Activated naive CD4-positive, alpha-beta T cell treated with anti-CD3 and anti-CD28 coated beads for 36 hours (primary cell): Measurements from ENCODE around the gene KMT2C. TPM values are rescaled to one million over a fixed set of nuclear protein-coding genes. Genes with fewer than 3 reads are reported as not detected.
"Not testable (repeated sequence)": the region's sequence is repeated elsewhere in the genome, so short reads cannot be mapped to it uniquely, and the experiment has no call there.

Experiments
- CTCF ChIA-PET: fragments of 350-600 bp; sonication (Branson Sonifier 250); formaldehyde crosslinking; loops from one replicate; lab custom pipeline; 2021; ENCODE audit warnings: antibody characterized with exemption; lab: Charles Lee
- DNase-seq: peaks from one replicate; pipeline ENCODE4 v3.0.0-alpha.2; 2020
- H3K27ac Mint-ChIP-seq: one replicate; pipeline ENCODE4 v1.8.0; 2021; ENCODE audit warnings: mild to moderate bottlenecking, mixed read lengths
- H3K27me3 Mint-ChIP-seq: one replicate; pipeline ENCODE4 v1.8.0; 2021; ENCODE audit warnings: low read depth, mixed read lengths
- H3K36me3 Mint-ChIP-seq: one replicate; pipeline ENCODE4 v1.8.0; 2021; ENCODE audit warnings: low read depth, mixed read lengths
- H3K4me1 Mint-ChIP-seq: one replicate; pipeline ENCODE4 v1.8.0; 2021; ENCODE audit warnings: low read depth, mixed read lengths
- H3K4me3 Mint-ChIP-seq: one replicate; pipeline ENCODE4 v1.8.0; 2021; ENCODE audit warnings: mild to moderate bottlenecking, moderate library complexity, mixed read lengths
- H3K9me3 Mint-ChIP-seq: one replicate; pipeline ENCODE4 v1.8.0; 2021; ENCODE audit warnings: mixed read lengths
- intact Hi-C: fragments of 100-400 bp; cut with micrococcal nuclease; formaldehyde crosslinking; loops from one replicate; pipeline ENCODE4 v1.15.1; 2023
- total RNA-seq, 2 experiments: library from RNA; stranded (reverse); gene quantifications; one replicate each; pipeline ENCODE4 v1.2.3, GENCODE V29; 2021

KMT2C gene
- total RNA-seq, 2 experiments from 2014 or later = 33.8 to 36.1 TPM

DNA sequence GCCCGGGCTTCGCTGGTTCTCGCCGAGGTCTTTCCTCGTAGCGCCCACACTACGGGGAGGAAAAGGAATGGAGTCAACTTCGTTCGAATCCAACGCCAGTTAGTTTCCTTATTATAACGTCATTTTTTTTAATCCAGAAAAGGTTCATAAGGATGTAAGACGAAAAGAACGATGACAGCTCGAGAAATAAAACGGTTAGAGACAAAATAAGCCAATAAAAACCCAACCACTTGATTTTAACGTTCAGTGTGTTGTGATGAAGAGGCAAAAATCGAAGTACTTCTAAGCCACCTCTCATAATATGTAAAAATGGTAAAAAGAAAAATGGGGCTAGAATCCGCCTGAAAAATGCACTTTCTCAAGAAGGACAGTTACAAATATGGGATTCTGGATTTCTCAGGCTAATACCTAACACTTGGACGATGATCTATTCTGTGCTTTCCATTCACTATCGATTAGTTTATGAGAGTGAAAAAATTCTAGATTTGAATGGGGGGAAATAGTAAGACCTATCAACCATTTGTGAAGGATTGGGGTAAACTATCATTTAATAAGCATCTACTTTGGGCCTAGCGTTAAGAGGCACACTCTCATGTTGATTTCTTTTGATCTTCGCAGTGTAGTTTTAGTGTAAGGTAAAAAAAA, 1.2 kb upstream of the KMT2C start:
- Mint-ChIP-seq H3K27ac (peak overlapping the region; percentile 78), H3K4me1 (peaks cover 21% of the 10 kb centered on the region), H3K4me3 (peak overlapping the region; percentile 74)
- H3K36me3 Mint-ChIP-seq, H3K27me3 Mint-ChIP-seq, DNase-seq, H3K9me3 Mint-ChIP-seq: not testable (repeated sequence)
- intact Hi-C loops = loop anchor here (1.0 to 10.0 kb wide), 4 partner anchors 26 to 802 kb away; partner anchors contain the start of genes GALNT11 and XRCC2
- CTCF ChIA-PET = interaction anchor here (1.1 kb wide), 1 partner anchor 101 kb away, joined by 3 read pairs; no protein-coding TSS in a partner anchor

DNA sequence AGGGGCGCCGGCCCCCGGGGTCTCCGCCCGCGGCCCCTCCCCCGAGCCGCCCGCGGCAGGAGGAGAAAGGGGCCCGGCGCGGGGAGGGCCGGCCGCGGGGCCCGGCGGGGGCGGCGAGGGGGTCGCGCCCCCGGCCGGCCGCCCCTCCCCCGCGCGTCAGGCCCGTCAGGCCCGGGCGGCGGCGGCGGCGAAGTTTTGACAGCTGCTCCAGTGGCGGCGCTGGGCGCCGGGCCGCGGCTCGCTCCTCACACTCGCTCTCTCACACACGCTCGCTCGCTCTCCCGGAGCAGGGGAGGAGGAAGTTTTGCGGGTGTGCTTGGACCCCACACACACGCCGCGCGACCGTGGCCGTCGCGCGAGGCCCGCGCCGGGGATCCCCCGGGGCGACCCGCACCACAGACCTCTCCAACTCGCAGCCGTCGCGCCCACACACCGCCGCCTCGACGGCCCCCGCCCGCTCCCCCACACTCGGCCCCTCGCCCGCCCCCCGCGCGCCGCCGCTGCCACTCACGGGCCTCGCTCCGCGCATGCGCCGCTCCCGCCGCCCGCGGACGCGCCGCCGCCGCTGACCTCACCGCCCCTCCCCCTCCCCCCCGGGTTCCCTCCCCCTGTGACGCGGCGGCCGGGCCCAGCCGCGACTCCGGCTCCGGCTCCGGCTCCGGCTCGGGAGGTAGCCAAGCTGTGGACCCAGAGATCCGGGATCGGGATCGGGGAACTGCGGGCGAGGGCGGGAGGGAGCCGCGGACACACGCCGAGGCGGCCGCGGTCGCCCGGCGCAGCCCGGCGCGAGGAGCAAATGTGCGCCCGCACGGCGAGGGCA, 518 bp upstream of the KMT2C start:
- Mint-ChIP-seq H3K27me3 (no peaks in the 10 kb centered on the region), H3K4me3 (peak overlapping the region; percentile 74), H3K4me1 (peaks cover 22% of the 10 kb centered on the region), H3K9me3 (no peaks in the 10 kb centered on the region), H3K36me3 (no peaks in the 10 kb centered on the region), H3K27ac (peak overlapping the region; percentile 78)
- DNase-seq = peak; percentile 88
- CTCF ChIA-PET = no interaction called here
- intact Hi-C loops = loop anchor here (1.0 to 10.0 kb wide), 4 partner anchors 27 to 802 kb away; partner anchors contain the start of genes GALNT11 and XRCC2

DNA sequence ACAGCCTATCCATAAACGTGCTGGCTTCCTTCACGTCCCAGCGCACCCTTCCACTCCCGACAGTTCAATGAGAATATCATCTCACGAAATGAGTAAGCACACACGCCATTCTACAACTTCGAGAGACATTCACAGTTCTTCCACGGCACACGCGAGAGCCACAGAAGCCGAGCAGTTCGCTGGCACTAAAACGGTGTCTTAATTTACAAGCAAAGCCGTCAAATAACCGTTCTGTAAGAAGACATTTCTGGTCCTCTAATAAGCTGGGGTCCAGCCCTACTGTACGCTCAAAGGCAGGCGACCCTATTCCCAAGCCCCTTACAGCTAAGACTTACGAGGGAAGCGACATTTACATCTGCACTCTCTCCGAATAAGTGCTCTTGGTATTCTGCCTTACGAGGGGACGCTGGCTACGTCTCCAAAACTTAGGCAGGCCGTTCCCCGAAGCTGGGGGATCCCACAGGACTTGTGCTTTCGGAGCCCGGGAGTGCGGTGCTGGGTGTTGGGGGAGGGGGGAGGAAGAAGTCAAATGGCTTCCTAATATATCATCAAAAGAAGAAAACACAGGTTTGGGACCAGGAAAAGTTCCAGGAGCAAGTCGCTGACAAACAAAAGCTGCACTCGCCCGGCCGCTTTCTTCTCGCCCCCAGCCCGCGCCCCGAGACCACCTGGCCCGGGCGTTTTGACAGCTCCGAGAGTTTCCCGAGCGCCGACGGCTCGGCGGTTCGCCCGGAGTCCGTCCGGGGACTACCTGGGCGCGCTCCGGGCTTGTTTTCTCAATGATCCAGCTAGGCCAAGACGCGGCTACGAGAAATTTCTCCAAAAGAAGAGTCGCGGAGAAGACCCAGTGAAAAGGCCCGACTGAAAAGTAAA, 1.1 kb downstream of the KMT2C start:
- H3K4me3 Mint-ChIP-seq = peak overlapping the region; percentile 89
- peak overlapping the region; percentile 89 for H3K27ac Mint-ChIP-seq
- CTCF ChIA-PET = interaction anchor here (0.7 to 1.8 kb wide), 5 partner anchors 93 to 143 kb away, joined by 3 read pairs; no protein-coding TSS in a partner anchor
- H3K36me3 Mint-ChIP-seq, H3K9me3 Mint-ChIP-seq, H3K27me3 Mint-ChIP-seq: not testable (repeated sequence)
- DNase-seq = peak; percentile 55
- H3K4me1 Mint-ChIP-seq = peaks cover 36% of the 10 kb centered on the region
- intact Hi-C loops = loop anchor here (1.0 to 10.0 kb wide), 5 partner anchors 14 to 800 kb away; partner anchors contain the start of gene GALNT11

DNA sequence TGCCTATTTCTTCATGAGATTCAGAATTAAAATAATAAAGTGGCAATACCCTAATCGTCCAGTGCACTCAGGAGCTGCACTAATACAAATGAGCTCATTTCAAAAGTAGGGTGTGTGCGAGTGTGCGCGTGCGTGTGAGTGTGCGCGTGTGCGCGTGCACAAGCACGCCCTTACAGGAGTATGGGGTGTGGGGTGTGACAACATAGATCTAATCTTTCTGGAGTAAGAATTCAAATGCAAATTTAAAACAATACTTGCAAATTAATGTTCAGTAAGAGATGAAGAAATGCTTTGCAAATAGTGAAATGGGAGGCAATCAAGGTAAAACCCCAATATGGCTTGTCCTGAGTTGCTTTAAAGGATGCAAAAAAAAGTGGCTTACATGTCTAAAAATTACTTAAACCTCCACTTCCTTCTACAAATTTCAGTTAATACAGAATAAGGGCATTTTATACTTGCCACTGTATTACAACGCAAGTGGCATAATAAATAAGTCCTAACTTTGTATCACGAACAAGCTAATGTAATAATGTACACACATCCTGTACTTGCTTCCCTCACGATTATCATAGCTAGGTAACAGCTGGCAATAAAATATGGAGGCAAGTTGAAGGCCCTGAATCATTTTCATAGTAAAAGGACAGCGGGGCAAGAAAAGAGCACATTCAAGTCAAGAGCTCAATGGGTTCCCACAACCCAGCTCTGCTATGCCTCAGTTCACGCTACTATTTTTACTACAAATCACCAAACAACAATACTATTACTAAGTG, 1.9 kb downstream of the KMT2C start:
- not testable (repeated sequence) for H3K9me3 Mint-ChIP-seq, H3K36me3 Mint-ChIP-seq, H3K27me3 Mint-ChIP-seq
- peak; percentile 58 for DNase-seq
- H3K4me3 Mint-ChIP-seq = peak overlapping the region; percentile 89
- intact Hi-C loops = loop anchor here (1.0 to 10.0 kb wide), 6 partner anchors 9 to 799 kb away; partner anchors contain the start of gene GALNT11
- CTCF ChIA-PET = interaction anchor here (0.7 to 1.8 kb wide), 6 partner anchors 29 to 144 kb away, joined by 3 read pairs; no protein-coding TSS in a partner anchor
- peaks cover 44% of the 10 kb centered on the region for H3K4me1 Mint-ChIP-seq
- H3K27ac Mint-ChIP-seq = peak overlapping the region; percentile 89

DNA sequence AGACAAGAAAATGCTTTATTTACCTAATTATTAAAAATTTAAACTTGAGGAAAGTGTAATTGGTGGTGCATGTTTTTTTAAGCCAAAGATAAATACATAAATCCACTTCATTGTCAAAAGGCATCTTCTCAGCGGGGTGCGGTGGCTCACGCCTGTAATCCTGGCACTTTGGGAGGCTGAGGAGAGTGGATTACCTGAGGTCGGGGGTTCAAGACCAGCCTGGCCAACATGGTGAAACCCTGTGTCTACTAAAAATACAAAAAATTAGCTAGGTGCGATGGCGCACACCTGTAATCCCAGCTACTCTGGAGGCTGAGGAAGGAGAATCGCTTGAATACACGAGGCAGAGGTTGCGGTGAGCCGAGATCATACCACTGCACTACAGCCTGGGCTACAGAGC, 3.1 kb downstream of the KMT2C start:
- H3K4me1 Mint-ChIP-seq = peaks cover 50% of the 10 kb centered on the region
- H3K9me3 Mint-ChIP-seq, H3K27ac Mint-ChIP-seq, H3K4me3 Mint-ChIP-seq, H3K36me3 Mint-ChIP-seq, H3K27me3 Mint-ChIP-seq, DNase-seq: not testable (repeated sequence)
- CTCF ChIA-PET = interaction anchor here (0.6 kb wide), 1 partner anchor 171 kb away, joined by 3 read pairs; no protein-coding TSS in a partner anchor
- intact Hi-C loops = loop anchor here (1.0 to 10.0 kb wide), 3 partner anchors 7 to 798 kb away; partner anchors contain the start of gene GALNT11

DNA sequence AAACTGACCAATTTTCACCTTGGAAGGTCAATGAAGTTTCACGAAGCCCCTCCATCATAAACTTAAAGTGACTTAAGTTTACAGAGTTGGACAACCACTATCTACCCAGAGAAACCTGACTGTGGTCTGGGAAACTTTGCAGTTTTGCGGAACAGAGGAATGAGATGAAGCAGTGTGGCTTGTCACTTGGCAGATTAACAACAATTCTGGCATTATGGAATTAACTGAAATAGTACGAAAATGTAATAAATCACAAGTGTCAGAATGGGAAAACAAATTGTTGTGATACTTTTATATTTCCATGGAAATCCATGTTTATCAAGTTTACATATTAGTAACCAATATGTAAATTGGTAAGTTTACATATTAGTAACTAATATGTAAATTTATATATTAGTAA, 4.9 kb downstream of the KMT2C start:
- no peaks in the 10 kb centered on the region for H3K27me3 Mint-ChIP-seq
- peaks cover 55% of the 10 kb centered on the region for H3K4me1 Mint-ChIP-seq
- CTCF ChIA-PET = no interaction called here
- intact Hi-C loops = loop anchor here (10.0 kb wide), 2 partner anchors 406 to 796 kb away; partner anchors contain the start of gene GALNT11
- H3K4me3 Mint-ChIP-seq = no peak overlapping the region
- DNase-seq = no peak
- no peak overlapping the region for H3K27ac Mint-ChIP-seq
- H3K9me3 Mint-ChIP-seq = no peaks in the 10 kb centered on the region
- no peaks in the 10 kb centered on the region for H3K36me3 Mint-ChIP-seq

DNA sequence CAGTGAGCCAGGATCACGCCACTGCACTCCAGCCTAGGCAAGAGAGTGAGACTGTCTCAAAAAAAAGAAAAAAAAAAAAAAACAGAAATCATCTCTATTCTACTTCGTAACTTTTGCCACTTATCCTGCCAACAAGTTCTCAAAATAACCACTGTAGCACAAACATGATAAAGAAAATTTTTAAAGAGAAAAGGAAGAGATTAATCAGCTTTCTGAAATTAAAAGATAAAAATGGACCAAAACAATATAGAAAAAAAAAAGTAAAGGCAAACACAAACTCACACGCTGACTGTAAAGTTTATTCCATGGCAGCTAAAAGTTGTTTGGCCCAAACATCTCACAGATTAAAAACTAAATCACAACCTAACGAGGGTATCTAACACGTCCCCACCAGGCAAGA, 5.7 kb downstream of the KMT2C start:
- CTCF ChIA-PET = interaction anchor here (0.8 kb wide), 1 partner anchor 93 kb away, joined by 3 read pairs; no protein-coding TSS in a partner anchor
- H3K36me3 Mint-ChIP-seq, H3K27me3 Mint-ChIP-seq, H3K4me3 Mint-ChIP-seq, H3K27ac Mint-ChIP-seq, H3K9me3 Mint-ChIP-seq, DNase-seq: not testable (repeated sequence)
- H3K4me1 Mint-ChIP-seq = peaks cover 62% of the 10 kb centered on the region
- intact Hi-C loops = loop anchor here (10.0 kb wide), 2 partner anchors 405 to 795 kb away; partner anchors contain the start of gene GALNT11

DNA sequence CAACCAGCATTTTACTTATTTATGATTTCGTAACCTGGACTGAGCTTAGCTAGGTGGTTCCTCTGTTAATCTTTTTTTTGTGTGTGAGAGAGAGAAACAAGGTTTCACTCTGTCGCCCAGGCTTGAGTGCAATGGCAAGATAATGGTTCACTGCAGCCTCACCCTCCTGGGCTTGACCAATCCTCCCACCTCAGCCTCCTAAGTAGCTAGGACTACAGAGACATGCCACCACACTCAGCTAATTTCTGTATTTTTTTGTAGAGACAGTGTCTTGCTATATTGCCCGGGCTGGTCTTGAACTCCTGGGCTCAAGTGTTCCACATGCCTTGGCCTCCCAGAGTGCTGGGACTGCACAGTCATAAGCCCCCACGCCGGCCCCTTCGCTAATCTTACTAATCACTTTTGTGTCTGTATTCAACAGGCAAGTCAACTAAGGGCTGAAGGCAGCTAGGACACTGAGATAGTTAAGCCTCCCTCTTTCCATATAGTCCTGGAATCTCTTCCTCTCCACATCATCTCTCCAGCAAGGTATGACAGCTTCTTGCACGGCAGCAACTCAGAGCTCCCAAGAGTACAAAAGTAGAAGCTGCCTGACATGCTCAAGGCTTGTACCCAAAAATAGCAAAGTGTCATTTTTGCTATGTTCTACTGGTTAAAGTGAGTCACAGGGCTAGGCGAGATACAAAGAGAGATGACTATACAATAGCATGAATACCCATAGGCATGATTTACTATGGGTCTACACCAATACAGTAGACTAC, 11.3 kb downstream of the KMT2C start:
- Mint-ChIP-seq H3K9me3 (peaks cover 17% of the 10 kb centered on the region), H3K4me1 (peaks cover 71% of the 10 kb centered on the region), H3K27ac (peak overlapping the region; percentile 72), H3K27me3 (no peaks in the 10 kb centered on the region), H3K4me3 (no peak overlapping the region), H3K36me3 (peaks cover 24% of the 10 kb centered on the region)
- peak; percentile 45 for DNase-seq
- CTCF ChIA-PET = interaction anchor here (1.1 kb wide), 1 partner anchor 88 kb away, joined by 4 read pairs; no protein-coding TSS in a partner anchor
- intact Hi-C loops = loop anchor here (1.0 to 5.0 kb wide), 3 partner anchors 9 to 42 kb away; no protein-coding TSS in a partner anchor

DNA sequence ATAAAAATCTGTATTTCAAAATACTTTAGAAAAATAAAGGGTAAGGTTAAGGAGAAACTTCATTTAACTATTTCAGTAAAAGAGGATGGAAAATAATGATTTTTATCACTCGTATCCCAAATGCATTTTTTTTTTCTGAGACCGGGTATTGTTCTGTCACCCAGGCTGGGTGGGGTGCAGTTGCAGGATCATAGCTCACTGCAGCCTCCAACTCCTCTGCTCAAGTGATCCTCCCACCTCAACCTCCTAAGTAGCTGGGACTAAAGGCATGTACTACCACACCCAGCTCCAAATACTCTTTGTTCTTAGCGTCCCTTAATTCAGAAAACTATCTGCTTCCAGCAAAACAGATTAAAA, 11.8 kb downstream of the KMT2C start:
- Mint-ChIP-seq H3K9me3 (peaks cover 17% of the 10 kb centered on the region), H3K4me1 (peaks cover 70% of the 10 kb centered on the region), H3K27ac (peak overlapping the region; percentile 72), H3K27me3 (no peaks in the 10 kb centered on the region), H3K36me3 (peaks cover 26% of the 10 kb centered on the region), H3K4me3 (no peak overlapping the region)
- CTCF ChIA-PET = interaction anchor here (1.1 kb wide), 1 partner anchor 88 kb away, joined by 4 read pairs; no protein-coding TSS in a partner anchor
- intact Hi-C loops = loop anchor here (5.0 kb wide), 1 partner anchor 42 kb away; no protein-coding TSS in a partner anchor
- DNase-seq = no peak

DNA sequence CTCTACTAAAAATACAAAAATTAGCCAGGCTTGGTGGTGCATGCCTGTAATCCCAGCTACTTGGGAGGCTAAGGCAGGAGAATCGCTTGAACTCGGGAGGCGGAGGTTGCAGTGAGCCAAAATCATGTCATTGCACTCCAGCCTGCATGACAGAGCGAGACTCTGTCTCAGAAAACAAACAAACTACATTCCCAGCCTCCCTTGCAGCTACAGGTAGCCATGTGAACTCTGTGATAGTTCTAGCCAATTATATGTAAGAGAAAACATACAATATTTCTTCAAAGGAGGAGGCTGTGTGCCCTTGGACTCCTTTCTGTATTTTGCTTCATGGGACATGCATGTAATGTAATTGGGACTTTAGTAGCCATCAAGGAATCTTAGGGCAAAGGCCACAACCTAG, 12.6 kb downstream of the KMT2C start:
- DNase-seq, H3K27ac Mint-ChIP-seq, H3K27me3 Mint-ChIP-seq, H3K4me3 Mint-ChIP-seq, CTCF ChIA-PET: not testable (repeated sequence)
- peaks cover 65% of the 10 kb centered on the region for H3K4me1 Mint-ChIP-seq
- peaks cover 17% of the 10 kb centered on the region for H3K9me3 Mint-ChIP-seq
- peaks cover 26% of the 10 kb centered on the region for H3K36me3 Mint-ChIP-seq
- intact Hi-C loops = loop anchor here (5.0 kb wide), 1 partner anchor 41 kb away; no protein-coding TSS in a partner anchor
